IMR-90 (cell line): ENCODE measurements around the gene TRDMT1. TPM values are rescaled to one million over a fixed set of nuclear protein-coding genes. Genes with fewer than 3 reads are reported as not detected.

Experiments used
- ATAC-seq: fragments of 200-7000 bp; cut with Tn5 transposase; 2 replicates; pipeline ENCODE4 v1.9.1; 2020; ENCODE audit warnings: low read depth, mild to moderate bottlenecking, moderate library complexity
- BruUV-seq: library from RNA; stranded (reverse); fragments of 400-500 nt; replicated peaks from 2 replicates; lab custom pipeline; 2021; lab: Mats Ljungman, UMichigan
- CTCF ChIA-PET: fragments of 300-600 bp; formaldehyde crosslinking; extraction: SDS; loops from one replicate; lab custom pipeline; 2021; ENCODE audit warnings: antibody characterized with exemption; lab: Yijun Ruan, JAX
- POLR2A ChIA-PET: fragments of 300-600 bp; sonication (Branson Sonifier 250); formaldehyde crosslinking; loops from one replicate; lab custom pipeline; 2022; ENCODE audit warnings: antibody characterized with exemption; ENCODE audit not compliant: unreplicated experiment; lab: Charles Lee
- DNase-seq: peaks from one replicate; pipeline ENCODE4 v3.0.0; 2013
- H2AFZ ChIP-seq: replicated peaks from 2 replicates; pipeline ENCODE3; 2013; ENCODE audit warnings: low read length, mild to moderate bottlenecking; ENCODE audit not compliant: poor library complexity
- H2AK5ac ChIP-seq: 2 replicates; pipeline ENCODE4 v1.6.1; 2013; ENCODE audit warnings: low read depth, low read length, inconsistent platforms
- H2AK9ac ChIP-seq: replicated peaks from 2 replicates; pipeline ENCODE3; 2013; ENCODE audit warnings: mild to moderate bottlenecking, low read depth, low read length, moderate library complexity; ENCODE audit not compliant: poor library complexity
- H2BK120ac ChIP-seq: 2 replicates; pipeline ENCODE4 v1.6.1; 2013; ENCODE audit warnings: low read depth, low read length, inconsistent platforms
- H2BK15ac ChIP-seq: 3 replicates; pipeline ENCODE4 v1.6.1; 2013; ENCODE audit warnings: low read depth, low read length, inconsistent platforms
- H2BK20ac ChIP-seq: 2 replicates; pipeline ENCODE4 v1.6.1; 2013; ENCODE audit warnings: low read depth, mild to moderate bottlenecking, inconsistent platforms, low read length, moderate library complexity
- H2BK5ac ChIP-seq: 2 replicates; pipeline ENCODE4 v1.6.1; 2013; ENCODE audit warnings: mild to moderate bottlenecking, low read depth, low read length, inconsistent platforms; ENCODE audit not compliant: poor library complexity, severe bottlenecking
- H3K14ac ChIP-seq: replicated peaks from 2 replicates; pipeline ENCODE4 v1.6.1; 2013; ENCODE audit warnings: low read depth, low read length, inconsistent platforms
- H3K18ac ChIP-seq: 2 replicates; pipeline ENCODE4 v1.6.1; 2013; ENCODE audit warnings: low read depth, low read length, control low read depth
- H3K23ac ChIP-seq: 2 replicates; pipeline ENCODE4 v1.6.1; 2013; ENCODE audit warnings: low read depth, low read length, inconsistent platforms
- H3K27ac ChIP-seq: 2 replicates; pipeline ENCODE4 v1.5.1; 2013; ENCODE audit warnings: mild to moderate bottlenecking, control low read depth, low read length; ENCODE audit not compliant: insufficient read depth
- H3K27me3 ChIP-seq: 2 replicates; pipeline ENCODE4 v1.6.1; 2013; ENCODE audit warnings: low read length; ENCODE audit not compliant: control insufficient read depth, insufficient read depth
- H3K36me3 ChIP-seq: 2 replicates; pipeline ENCODE4 v1.6.1; 2013; ENCODE audit warnings: low read length, mixed read lengths; ENCODE audit not compliant: control insufficient read depth, insufficient read depth
- H3K4ac ChIP-seq: 2 replicates; pipeline ENCODE4 v1.6.1; 2013; ENCODE audit warnings: low read depth, low read length, inconsistent platforms
- H3K4me1 ChIP-seq: 2 replicates; pipeline ENCODE4 v1.6.1; 2013; ENCODE audit warnings: low read length, mixed read lengths; ENCODE audit not compliant: control insufficient read depth, insufficient read depth
- H3K4me2 ChIP-seq: 2 replicates; pipeline ENCODE4 v1.6.1; 2013; ENCODE audit warnings: low read depth, mild to moderate bottlenecking, control low read depth, low read length, moderate library complexity
- H3K4me3 ChIP-seq: 2 replicates; pipeline ENCODE4 v1.5.1; 2013; ENCODE audit warnings: low read depth, mild to moderate bottlenecking, control low read depth, low read length, moderate library complexity; ENCODE audit not compliant: insufficient read depth
- H3K56ac ChIP-seq: 2 replicates; pipeline ENCODE4 v1.6.1; 2013; ENCODE audit warnings: low read length, inconsistent platforms; ENCODE audit not compliant: insufficient read depth; ENCODE audit errors: extremely low read depth
- H3K79me1 ChIP-seq, 2 experiments: 2 replicates each; pipeline ENCODE4 v1.6.1; 2013; ENCODE audit warnings: low read length in 2 of 2, inconsistent platforms in 1 of 2, low read depth in 1 of 2
- H3K9ac ChIP-seq: 2 replicates; pipeline ENCODE4 v1.6.1; 2013; ENCODE audit warnings: low read depth, low read length, control low read depth
- H3K9me1 ChIP-seq: 2 replicates; pipeline ENCODE4 v1.6.1; 2013; ENCODE audit warnings: low read length, inconsistent platforms; ENCODE audit not compliant: insufficient read depth
- H3K9me3 ChIP-seq: 2 replicates; pipeline ENCODE4 v1.6.1; 2013; ENCODE audit warnings: low read length; ENCODE audit not compliant: control insufficient read depth, insufficient read depth
- H4K20me1 ChIP-seq: 2 replicates; pipeline ENCODE4 v1.6.1; 2013; ENCODE audit warnings: low read length, inconsistent platforms; ENCODE audit not compliant: insufficient read depth
- H4K5ac ChIP-seq: 2 replicates; pipeline ENCODE4 v1.6.1; 2013; ENCODE audit warnings: mild to moderate bottlenecking, low read depth, low read length, control low read depth
- H4K8ac ChIP-seq, 2 experiments: 2 replicates each; pipeline ENCODE4 v1.6.1; 2013; ENCODE audit warnings: low read depth in 2 of 2, low read length in 2 of 2, control low read depth in 1 of 2, inconsistent platforms in 1 of 2
- H4K91ac ChIP-seq: 2 replicates; pipeline ENCODE4 v1.6.1; 2013; ENCODE audit warnings: low read depth, low read length, inconsistent platforms; ENCODE audit not compliant: insufficient read depth
- BHLHE40 ChIP-seq: fragments of 150-350 bp; IDR thresholded peaks from 2 replicates; pipeline ENCODE4 v1.6.1; 2016; ENCODE audit warnings: mild to moderate bottlenecking, low read depth, low read length
- CEBPB ChIP-seq: IDR thresholded peaks from 2 replicates; pipeline ENCODE4 v1.6.1; 2012; ENCODE audit warnings: low read depth, low read length, improper control_type of control experiment
- CHD1 ChIP-seq: IDR thresholded peaks from 2 replicates; pipeline ENCODE4 v1.6.1; 2012; ENCODE audit warnings: low read depth, low read length, improper control_type of control experiment
- CTCF ChIP-seq: conservative IDR thresholded peaks from 2 replicates; pipeline ENCODE4 v1.5.1; 2012; ENCODE audit warnings: mild to moderate bottlenecking, low read depth, low read length, improper control_type of control experiment
- FOS ChIP-seq: fragments of 150-350 bp; IDR thresholded peaks from 2 replicates; pipeline ENCODE4 v1.6.1; 2016; ENCODE audit warnings: low read depth, low read length
- MAFK ChIP-seq: IDR thresholded peaks from 2 replicates; pipeline ENCODE4 v1.6.1; 2012; ENCODE audit warnings: low read depth, low read length, improper control_type of control experiment
- MXI1 ChIP-seq: IDR thresholded peaks from 2 replicates; pipeline ENCODE4 v1.6.1; 2012; ENCODE audit warnings: low read depth, mild to moderate bottlenecking, low read length, moderate library complexity, borderline replicate concordance
- NFE2L2 ChIP-seq: fragments of 150-350 bp; IDR thresholded peaks from 2 replicates; pipeline ENCODE4 v1.6.1; 2016; ENCODE audit warnings: low read depth, mild to moderate bottlenecking, low read length
- POLR2A ChIP-seq: IDR thresholded peaks from 2 replicates; pipeline ENCODE4 v1.6.1; 2012; ENCODE audit warnings: mild to moderate bottlenecking, low read depth, low read length
- RAD21 ChIP-seq: IDR thresholded peaks from 2 replicates; pipeline ENCODE4 v1.6.1; 2012; ENCODE audit warnings: low read length, improper control_type of control experiment
- RCOR1 ChIP-seq: IDR thresholded peaks from 2 replicates; pipeline ENCODE4 v1.6.1; 2012; ENCODE audit warnings: mild to moderate bottlenecking, low read length, improper control_type of control experiment; ENCODE audit not compliant: insufficient replicate concordance
- RFX5 ChIP-seq: IDR thresholded peaks from 2 replicates; pipeline ENCODE4 v1.8.0; 2012; ENCODE audit warnings: low read depth, mild to moderate bottlenecking, low read length, moderate library complexity
- SMC3 ChIP-seq: fragments of 150-350 bp; IDR thresholded peaks from 2 replicates; pipeline ENCODE4 v1.6.1; 2016; ENCODE audit warnings: low read depth, mild to moderate bottlenecking, antibody characterized with exemption, low read length, moderate library complexity
- USF2 ChIP-seq: fragments of 150-350 bp; IDR thresholded peaks from 2 replicates; pipeline ENCODE4 v1.6.1; 2017; ENCODE audit warnings: mild to moderate bottlenecking, antibody characterized with exemption, low read length, low read depth
- dilution Hi-C: fragments of 300-500 bp; cut with HindIII; formaldehyde crosslinking; loops from one replicate; pipeline ENCODE4 v1.14.3; 2018; ENCODE audit warnings: low sequenced_read_pairs; ENCODE audit not compliant: unreplicated experiment
- in situ Hi-C: fragments of 300-500 bp; cut with MboI; formaldehyde crosslinking; loops from 3 replicates; pipeline ENCODE4 v1.14.3; 2019; ENCODE audit warnings: low sequenced_read_pairs, inconsistent platforms, mixed read lengths
- intact Hi-C: fragments of 100-400 bp; cut with micrococcal nuclease; formaldehyde crosslinking; loops from 2 replicates; pipeline ENCODE4 v1.10.0; 2022
- polyA plus RNA-seq, 3 experiments: library from polyadenylated mRNA; depleted of rRNA; stranded (reverse); fragments of >200 nt; gene quantifications; 2 replicates each; pipeline ENCODE4 v1.2.3, GENCODE V29; 2012; ENCODE audit warnings: low replicate concordance in 1 of 3
- total RNA-seq: library from RNA; depleted of rRNA; stranded (reverse); fragments of >200 nt; gene quantifications from 2 replicates; pipeline ENCODE4 v1.2.3, GENCODE V29; 2012

Gene TRDMT1
- total and polyA plus RNA-seq, 2 of the 4 experiments (the other 2 are of a cell fraction): 2.1 to 4.7 TPM

- Histone ChIP-seq H3K79me1 (peaks cover 6 to 32% of the 10 kb centered on the region in 2 experiments), H3K14ac (peak overlapping the region; percentile 1; the same call in 1 of the 2 replicates), H3K9ac (no peak overlapping the region), H3K23ac (no peak overlapping the region; the same call in 1 of the 2 replicates), H2BK120ac (peak overlapping the region; percentile 93), H3K4ac (peak overlapping the region; percentile 74), H2BK20ac (peak overlapping the region; percentile 60), H4K91ac (peak overlapping the region; percentile 16), H2AFZ (peak overlapping the region; percentile 29), H3K56ac (no peak overlapping the region), H4K20me1 (no peaks in the 10 kb centered on the region), H2AK9ac (no peak overlapping the region), H3K9me3 (no peaks in the 10 kb centered on the region), H3K4me3 (no peak overlapping the region), H4K5ac (peak overlapping the region; percentile 90), H3K4me2 (no peak overlapping the region), H3K27ac (0 out of 2 replicates have a peak overlapping the region, but pooled peaks have one; percentile 57), H3K36me3 (no peaks in the 10 kb centered on the region), H3K4me1 (peaks cover 14% of the 10 kb centered on the region), H3K18ac (peak overlapping the region; percentile 27; the same call in 1 of the 2 replicates), H2BK5ac (peak overlapping the region; percentile 29), H4K8ac (peak overlapping the region in 1 of 2 experiments; percentile 46; a peak in 1 of 4 replicates), H2BK15ac (peak overlapping the region; percentile 82; the same call in 1 of the 3 replicates), H2AK5ac (no peak overlapping the region), H3K27me3 (no peaks in the 10 kb centered on the region), H3K9me1 (peaks cover 12% of the 10 kb centered on the region)
- BruUV-seq: no TSS peak
- DNase-seq: no peak
- ChIA-PET POLR2A (interaction anchor here (0.5 kb wide), 1 partner anchor 211 kb away, joined by 3 read pairs; no protein-coding TSS in a partner anchor), CTCF (no interaction called here)
- in situ Hi-C loops (no loop called here), intact Hi-C loops (no loop called here), dilution Hi-C loops (no loop called here)
- ATAC-seq: no peak
- TF ChIP-seq SMC3 (no peak), RCOR1 (no peak), MXI1 (no peak), CTCF (no peak), USF2 (no peak), RFX5 (no peak), BHLHE40 (no peak), FOS (no peak), NFE2L2 (no peak), MAFK (no peak), RAD21 (no peak), POLR2A (no peak), CEBPB (no peak), CHD1 (no peak)
Measured at GRCh38 chr10:17208476-17208875, 7.0 kb upstream of the TRDMT1 start.
